ACC112 (cell line): ENCODE results near the gene NRARP.

ENCODE experiments used
- H2AFZ ChIP-seq: fragments of 200-600 bp; sonication (generic); one replicate; pipeline ENCODE4 v1.6.0; 2017; ENCODE audit warnings: antibody characterized with exemption, low read length; ENCODE audit not compliant: unreplicated experiment
- H3K27ac ChIP-seq: fragments of 200-600 bp; sonication (generic); 2 replicates; pipeline ENCODE4 v1.5.1; 2014; ENCODE audit warnings: low read depth, mild to moderate bottlenecking, antibody characterized with exemption, low read length, moderate library complexity
- H3K27me3 ChIP-seq: fragments of 200-600 bp; sonication (generic); 2 replicates; pipeline ENCODE4 v1.6.1; 2014; ENCODE audit warnings: mild to moderate bottlenecking, antibody characterized with exemption, low read length, moderate library complexity, mixed read lengths; ENCODE audit not compliant: insufficient read depth
- H3K36me3 ChIP-seq: fragments of 200-600 bp; sonication (generic); 2 replicates; pipeline ENCODE4 v1.6.1; 2016; ENCODE audit warnings: mild to moderate bottlenecking, antibody characterized with exemption, low read length, moderate library complexity, mixed read lengths; ENCODE audit not compliant: insufficient read depth
- H3K4me1 ChIP-seq: fragments of 200-600 bp; sonication (generic); one replicate; pipeline ENCODE4 v1.6.1; 2016; ENCODE audit warnings: low read length, mixed read lengths; ENCODE audit not compliant: insufficient read depth, unreplicated experiment, control insufficient read depth
- H3K4me3 ChIP-seq: fragments of 200-600 bp; sonication (generic); 2 replicates; pipeline ENCODE4 v1.5.1; 2014; ENCODE audit warnings: mild to moderate bottlenecking, low read depth, low read length
- H3K79me2 ChIP-seq: fragments of 200-600 bp; sonication (generic); one replicate; pipeline ENCODE4 v1.6.0; 2016; ENCODE audit warnings: low read length; ENCODE audit not compliant: control insufficient read depth, unreplicated experiment, insufficient read depth

The NRARP gene

DNA sequence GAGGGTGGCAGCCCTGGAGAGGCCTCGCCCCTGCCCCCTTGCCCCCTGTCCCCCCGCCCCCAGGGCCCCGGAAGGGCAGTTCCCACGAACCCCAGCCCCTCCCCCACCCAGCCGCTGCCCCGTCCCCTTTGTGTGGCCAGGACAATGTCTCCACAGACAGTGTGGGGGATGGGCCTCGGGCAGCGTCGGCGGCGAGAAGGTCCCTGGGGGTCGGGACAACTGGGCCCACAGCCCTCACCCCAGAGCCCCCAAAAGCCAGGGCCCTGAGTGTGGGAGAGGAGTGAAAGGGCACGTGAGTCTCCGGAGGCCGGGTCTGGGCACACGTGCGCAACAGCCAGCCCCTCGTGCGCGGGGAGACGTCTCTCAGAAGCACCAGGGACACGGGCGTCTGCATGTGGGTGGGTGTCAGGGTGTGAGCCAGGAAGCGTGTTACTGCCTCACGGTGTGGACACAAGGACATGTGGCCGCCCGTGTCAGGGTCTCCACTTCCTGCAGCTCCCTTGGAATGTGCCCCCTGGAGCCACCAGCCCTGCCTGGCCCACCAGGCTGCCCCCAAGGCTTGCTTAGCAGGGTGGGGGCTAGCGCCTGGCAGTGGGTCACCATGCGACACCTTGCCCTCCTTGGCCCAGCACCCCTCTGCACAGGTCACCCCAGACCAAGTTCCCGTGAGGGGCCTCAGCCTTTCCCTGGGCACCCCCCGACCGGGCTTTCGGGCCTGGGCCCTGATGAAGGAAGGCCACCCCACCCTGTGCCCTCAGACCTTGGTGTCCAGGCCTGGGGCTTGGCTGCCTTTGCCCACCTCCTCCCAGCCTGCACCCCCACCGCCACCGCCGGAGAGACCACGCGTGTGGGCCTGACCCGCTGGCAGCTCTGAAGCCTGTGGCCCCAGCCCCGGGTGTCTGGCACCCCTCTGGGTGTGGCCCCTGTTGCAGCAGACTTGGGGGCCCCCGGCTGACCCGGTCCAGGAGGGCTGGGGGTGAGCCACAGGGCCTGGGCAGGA lies 12.8 kb upstream of the NRARP start:
- no peaks in the 10 kb centered on the region for H3K4me1 ChIP-seq
- no peaks in the 10 kb centered on the region for H3K27me3 ChIP-seq
- no peaks in the 10 kb centered on the region for H3K36me3 ChIP-seq
- no peak overlapping the region for H2AFZ ChIP-seq
- no peaks in the 10 kb centered on the region for H3K79me2 ChIP-seq
- H3K4me3 ChIP-seq, result no peak overlapping the region
- H3K27ac ChIP-seq, result no peak overlapping the region

DNA sequence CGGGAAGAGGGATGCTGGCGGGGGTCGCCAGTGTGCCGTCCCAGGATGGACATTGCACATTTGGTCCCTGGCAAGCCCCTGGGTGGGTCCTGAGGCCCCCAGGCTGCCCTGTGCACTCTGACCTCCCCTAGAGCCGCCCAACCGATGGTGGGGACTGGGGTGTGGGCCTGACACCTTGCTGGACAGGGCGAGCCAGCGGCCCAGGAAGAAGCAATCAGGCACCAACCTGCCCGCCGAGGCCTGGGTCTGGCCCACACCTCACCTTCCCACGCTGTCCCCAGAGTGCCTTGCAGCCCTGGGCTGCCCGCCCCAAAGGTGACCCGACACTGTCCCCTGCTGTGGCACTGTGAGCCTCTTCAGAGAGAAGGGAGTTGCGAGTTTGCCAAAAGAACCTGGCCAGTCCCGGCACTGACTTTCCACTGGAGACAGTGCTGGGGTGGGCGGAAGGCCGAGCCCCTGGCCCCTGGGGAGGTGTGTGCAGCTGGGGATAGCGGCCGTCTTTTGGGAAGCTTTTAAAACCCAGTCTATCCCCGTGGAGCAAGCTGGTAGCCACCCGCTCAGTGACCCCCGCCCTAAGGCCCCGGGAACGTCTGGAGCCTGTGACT lies 12.0 kb upstream of the NRARP start:
- H3K36me3 ChIP-seq, result no peaks in the 10 kb centered on the region
- H3K4me3 ChIP-seq, result no peak overlapping the region
- H3K27ac ChIP-seq, result no peak overlapping the region
- no peak overlapping the region for H2AFZ ChIP-seq
- H3K27me3 ChIP-seq, result no peaks in the 10 kb centered on the region
- no peaks in the 10 kb centered on the region for H3K4me1 ChIP-seq
- no peaks in the 10 kb centered on the region for H3K79me2 ChIP-seq

DNA sequence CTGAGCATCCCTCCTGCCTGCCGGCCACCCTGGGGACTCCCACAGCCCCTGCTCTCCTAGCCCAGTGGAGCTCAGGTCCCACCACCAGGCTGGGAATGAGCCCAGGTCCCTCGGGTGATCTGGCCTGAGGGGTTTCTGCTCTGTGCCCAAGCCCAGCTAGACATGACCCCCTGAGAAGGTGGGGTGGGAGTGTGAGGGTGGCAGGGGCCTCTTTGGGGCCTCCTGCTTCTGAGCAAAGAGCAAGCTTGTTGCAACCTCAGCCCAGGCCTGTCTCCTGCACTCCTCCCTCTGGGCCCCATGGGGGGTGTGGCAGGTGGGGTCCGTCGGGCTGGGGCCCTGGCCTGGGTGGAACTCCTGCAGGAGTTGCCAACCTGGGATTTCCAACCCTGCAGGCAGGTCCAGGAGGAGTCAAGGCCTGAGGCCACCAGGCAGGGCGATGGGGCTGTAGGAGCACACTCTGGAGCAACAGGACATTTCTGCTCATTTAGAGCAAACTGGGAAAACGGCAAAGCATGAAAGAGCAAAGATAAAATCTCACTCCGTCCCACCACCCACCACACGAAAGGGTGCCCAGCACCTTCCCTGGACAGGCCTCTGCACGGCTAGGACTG lies 11.4 kb upstream of the NRARP start:
- H2AFZ ChIP-seq, result no peak overlapping the region
- no peaks in the 10 kb centered on the region for H3K4me1 ChIP-seq
- no peak overlapping the region for H3K27ac ChIP-seq

DNA sequence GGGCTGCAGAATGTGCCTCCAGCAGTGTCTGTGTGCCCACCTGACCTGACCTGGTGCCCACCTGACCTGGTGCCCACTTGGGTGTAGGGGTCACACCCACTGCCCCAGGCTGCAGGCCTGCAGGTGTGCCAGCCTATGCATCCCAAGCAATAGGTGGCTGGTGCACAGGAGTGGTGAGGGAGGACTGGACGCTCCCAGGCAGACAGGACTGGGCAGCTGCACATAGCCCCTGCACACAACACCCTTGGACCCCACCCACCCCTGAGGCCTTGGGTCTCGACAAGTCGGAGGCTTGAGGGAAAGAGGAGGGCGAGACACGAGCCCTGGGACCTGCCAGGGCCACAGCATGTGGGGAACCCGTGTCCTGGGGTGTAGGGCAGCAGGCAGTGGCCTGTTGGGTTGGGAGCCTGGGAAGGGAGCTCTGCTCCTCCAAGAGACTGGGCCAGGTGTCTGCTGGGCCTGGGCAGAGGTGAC lies 10.8 kb upstream of the NRARP start:
- no peaks in the 10 kb centered on the region for H3K27me3 ChIP-seq
- no peaks in the 10 kb centered on the region for H3K36me3 ChIP-seq
- H3K79me2 ChIP-seq, result no peaks in the 10 kb centered on the region
- H3K4me3 ChIP-seq, result no peak overlapping the region
- no peak overlapping the region for H3K27ac ChIP-seq
- H2AFZ ChIP-seq, result no peak overlapping the region
- no peaks in the 10 kb centered on the region for H3K4me1 ChIP-seq

More for the DNA sequence above, 11.4 kb upstream of the NRARP start:
- H3K79me2 ChIP-seq, result no peaks in the 10 kb centered on the region
- no peaks in the 10 kb centered on the region for H3K36me3 ChIP-seq
- H3K4me3 ChIP-seq, result no peak overlapping the region
- H3K27me3 ChIP-seq, result no peaks in the 10 kb centered on the region

DNA sequence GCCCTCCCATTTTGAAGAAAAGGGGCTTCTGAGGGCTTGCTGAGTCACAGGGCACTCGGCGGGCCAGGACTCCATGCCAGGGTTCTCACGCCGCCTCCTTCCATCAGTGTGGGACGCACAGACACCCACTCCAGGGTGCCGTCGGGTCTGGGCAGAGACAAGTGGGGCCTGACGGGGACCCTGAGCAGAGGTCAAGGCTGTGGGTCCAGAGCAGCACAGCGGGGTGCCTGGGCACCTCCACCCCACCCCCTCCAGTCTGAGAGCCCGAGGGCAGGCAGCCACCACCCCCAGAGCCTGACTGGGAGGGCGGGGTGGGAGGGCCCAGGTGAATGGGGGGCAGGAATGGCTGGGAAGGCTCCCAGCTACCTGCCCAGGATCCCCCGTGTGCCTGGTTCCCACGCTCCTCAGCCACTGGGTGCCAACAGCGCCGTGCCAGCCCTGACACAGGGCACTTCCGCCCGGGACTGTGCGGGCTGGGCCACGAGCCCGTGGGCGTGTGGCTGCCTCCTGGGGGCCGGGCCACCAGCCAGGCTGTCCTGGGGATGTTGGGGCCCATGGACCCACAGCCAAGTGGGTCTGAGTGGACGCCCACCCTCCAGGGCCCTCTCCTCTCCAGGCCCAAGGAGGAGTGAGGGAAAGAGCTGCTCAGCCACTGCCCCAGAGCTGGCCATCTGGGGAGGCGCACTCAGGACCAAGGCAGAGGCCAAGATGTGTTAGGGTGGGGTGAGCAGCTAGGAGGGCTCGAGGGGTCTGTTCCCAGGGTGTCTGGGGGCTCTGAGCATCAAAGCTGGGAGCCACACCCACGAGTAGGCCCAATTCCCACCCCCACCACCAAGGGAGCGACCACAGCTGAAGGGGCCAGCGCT lies 10.1 kb upstream of the NRARP start:
- no peak overlapping the region for H3K4me3 ChIP-seq
- no peak overlapping the region for H2AFZ ChIP-seq
- no peak overlapping the region for H3K27ac ChIP-seq
- H3K36me3 ChIP-seq, result no peaks in the 10 kb centered on the region
- no peaks in the 10 kb centered on the region for H3K79me2 ChIP-seq
- no peaks in the 10 kb centered on the region for H3K4me1 ChIP-seq
- H3K27me3 ChIP-seq, result no peaks in the 10 kb centered on the region

DNA sequence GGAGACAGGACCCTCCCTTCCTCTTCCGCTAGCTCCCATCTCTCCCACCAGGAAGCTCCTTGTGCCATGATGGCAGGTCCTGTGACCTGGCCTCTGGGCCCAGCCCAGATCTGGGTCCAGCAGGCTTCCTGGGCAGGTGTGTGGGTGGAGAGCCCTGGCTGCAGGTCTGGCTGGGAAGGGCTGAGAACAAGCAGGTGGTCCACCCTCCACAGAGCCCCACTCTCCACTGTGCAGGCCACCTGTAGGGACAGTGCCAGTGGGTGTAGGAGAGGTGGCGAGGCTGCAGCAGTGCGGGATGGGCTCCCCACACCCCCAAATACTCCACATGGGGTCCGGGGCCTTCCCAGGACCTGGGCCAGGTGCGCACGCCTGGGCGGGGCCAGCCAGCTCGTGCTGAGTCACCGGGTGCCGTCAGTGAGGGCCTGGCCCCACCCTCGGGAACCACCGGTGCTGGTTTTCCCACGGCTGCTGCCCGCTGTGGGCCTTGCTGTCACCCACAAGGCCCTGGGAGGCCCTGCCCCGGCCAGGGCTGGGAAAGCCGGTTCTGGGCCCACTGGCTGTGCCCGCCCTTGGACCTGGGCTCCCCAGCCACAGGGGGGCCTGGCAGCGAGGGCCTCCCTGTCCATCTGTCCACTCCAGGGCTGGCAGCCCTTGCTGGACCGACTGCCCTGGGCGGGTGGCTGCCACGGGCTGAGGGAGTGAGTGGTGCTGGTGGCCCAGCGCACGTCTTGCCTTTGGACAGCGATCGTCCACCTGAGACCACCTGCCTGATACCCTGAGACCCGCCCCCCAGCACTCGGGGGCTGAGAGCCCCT lies 9.3 kb upstream of the NRARP start:
- Histone ChIP-seq H3K27me3 (no peaks in the 10 kb centered on the region), H3K79me2 (no peaks in the 10 kb centered on the region), H2AFZ (no peak overlapping the region), H3K36me3 (no peaks in the 10 kb centered on the region), H3K4me3 (no peak overlapping the region), H3K4me1 (no peaks in the 10 kb centered on the region), H3K27ac (no peak overlapping the region)

DNA sequence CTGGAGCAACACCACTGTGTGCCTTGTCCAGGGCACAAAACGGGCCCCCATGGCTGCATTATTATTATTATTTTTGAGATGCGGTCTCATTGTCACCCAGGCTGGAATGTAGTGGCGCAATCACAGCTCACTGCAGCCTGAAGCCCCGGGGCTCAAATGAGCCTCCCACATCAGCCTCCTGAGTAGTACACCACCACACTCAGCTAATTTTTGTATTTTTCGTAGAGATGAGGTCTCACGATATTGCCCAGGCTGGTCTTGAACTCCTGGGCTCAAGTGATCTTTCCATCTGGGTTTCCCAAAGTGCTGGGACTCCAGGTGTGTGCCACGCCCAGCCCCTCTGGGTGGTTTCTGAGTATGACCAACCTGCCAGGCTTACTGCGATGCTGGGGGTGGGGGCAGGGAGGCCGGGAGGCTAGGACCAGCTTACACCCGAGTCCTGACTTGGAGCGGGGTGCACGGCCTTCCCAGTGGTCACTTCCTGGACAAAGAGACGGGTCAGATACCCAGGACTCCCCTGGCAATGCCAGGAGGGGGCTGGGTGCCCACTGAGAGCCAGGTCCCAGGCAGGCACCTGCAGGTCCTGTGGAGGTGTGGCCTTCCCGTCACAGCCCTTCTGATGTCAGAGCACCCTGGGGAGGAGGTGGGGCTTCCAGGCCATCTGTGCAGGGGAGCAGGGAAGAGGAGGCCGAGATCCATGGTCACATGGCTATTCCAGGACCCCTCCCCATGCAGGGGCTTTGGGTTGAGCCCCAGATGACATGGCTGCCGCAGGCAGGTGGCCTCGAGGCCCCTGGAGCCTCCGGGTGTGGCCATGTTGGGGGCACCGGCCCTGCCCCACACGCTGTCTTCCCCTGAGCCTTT lies 8.3 kb upstream of the NRARP start:
- Histone ChIP-seq H3K79me2 (no peaks in the 10 kb centered on the region), H3K27me3 (no peaks in the 10 kb centered on the region), H3K4me3 (no peak overlapping the region), H3K4me1 (no peaks in the 10 kb centered on the region), H3K36me3 (no peaks in the 10 kb centered on the region), H3K27ac (no peak overlapping the region), H2AFZ (no peak overlapping the region)

DNA sequence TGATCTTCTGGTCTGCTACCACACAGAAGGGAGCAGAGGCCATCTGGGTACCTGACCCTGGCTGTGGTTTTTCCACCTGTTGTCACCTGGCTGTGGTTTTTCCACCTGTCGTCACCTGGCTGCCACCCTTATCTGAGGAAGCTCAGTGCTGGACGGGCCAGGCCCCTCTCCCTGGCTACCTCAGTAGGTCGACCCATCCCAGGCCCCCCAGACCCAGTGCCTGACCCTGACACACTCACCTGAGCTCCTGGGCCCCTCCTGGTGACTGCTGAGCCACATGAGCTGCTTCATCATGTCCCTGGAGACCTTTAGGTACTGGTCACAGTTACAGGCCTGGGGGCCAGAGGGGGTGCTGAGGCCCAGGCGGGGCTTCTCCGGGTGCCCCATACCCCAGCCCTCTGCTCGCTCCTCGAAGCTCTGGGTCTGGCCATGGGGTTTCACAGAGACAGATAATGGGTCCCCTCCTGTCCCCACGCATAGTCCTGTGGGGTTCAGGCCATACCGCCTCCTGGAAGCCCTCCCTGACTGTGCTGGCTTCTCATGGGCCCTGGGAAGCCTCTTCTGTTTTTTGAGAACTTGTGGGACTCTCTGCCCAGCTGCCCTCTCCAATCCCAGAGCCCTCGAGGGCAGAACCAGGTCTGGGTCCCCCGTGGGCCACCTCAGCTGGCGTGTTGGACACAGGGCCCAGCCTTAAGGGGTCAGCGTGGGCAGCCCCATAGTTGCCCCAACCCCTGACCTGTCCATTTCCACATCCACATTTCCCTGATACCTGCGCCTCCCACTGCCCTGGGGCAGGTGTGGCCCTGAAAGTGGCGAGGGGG lies 7.5 kb upstream of the NRARP start:
- H2AFZ ChIP-seq, result no peak overlapping the region
- H3K27ac ChIP-seq, result no peak overlapping the region
- no peaks in the 10 kb centered on the region for H3K4me1 ChIP-seq
- no peaks in the 10 kb centered on the region for H3K79me2 ChIP-seq
- H3K27me3 ChIP-seq, result no peaks in the 10 kb centered on the region
- no peaks in the 10 kb centered on the region for H3K36me3 ChIP-seq
- H3K4me3 ChIP-seq, result no peak overlapping the region
